AG10803 (cell line): Measurements from ENCODE around the gene EML2.
"Not testable (repeated sequence)": the region's sequence is repeated elsewhere in the genome, so short reads cannot be mapped to it uniquely, and the experiment has no call there.

Source experiments
- DNase-seq: peaks from one replicate; pipeline ENCODE4 v3.0.0; 2010; ENCODE audit warnings: low read depth
- H3K4me3 ChIP-seq: 2 replicates; pipeline ENCODE4 v1.5.1; 2011; ENCODE audit warnings: mild to moderate bottlenecking, low read length, control low read depth
- CTCF ChIP-seq: conservative IDR thresholded peaks from 2 replicates; pipeline ENCODE4 v1.5.1; 2011; ENCODE audit warnings: mild to moderate bottlenecking, low read length, control low read depth, inconsistent platforms

The EML2 gene

GRCh38 chr19:45638930-45639729, at the start of gene EML2:
TSS of gene EML2 (minus strand) at chr19:45639397. CDS start at chr19:45639376, 21 bp downstream.
- peak; percentile 16 for DNase-seq
- TF ChIP-seq CTCF, result peak; percentile 44

GRCh38 chr19:45687599-45687998, 48.4 kb upstream of the EML2 start:
- DNase-seq, result no peak
- no peak for TF ChIP-seq CTCF
- H3K4me3 ChIP-seq, result no peak overlapping the region

More at GRCh38 chr19:45638930-45639729, at the start of gene EML2:
- H3K4me3 ChIP-seq, result peak within 1 kb of the TSS; percentile 81

- DNase-seq, H3K4me3 ChIP-seq: not testable (repeated sequence)
Observed at GRCh38 chr19:45685045-45685444, 45.8 kb upstream of the EML2 start.

- H3K4me3 ChIP-seq, result no peak overlapping the region
- no peak for DNase-seq
- TF ChIP-seq CTCF, result no peak
Observed at GRCh38 chr19:45682908-45683307, 43.7 kb upstream of the EML2 start.

GRCh38 chr19:45682117-45682516, 42.9 kb upstream of the EML2 start:
- no peak for DNase-seq
- H3K4me3 ChIP-seq, result no peak overlapping the region
- no peak for TF ChIP-seq CTCF

- peak; percentile 69 for TF ChIP-seq CTCF
- peak; percentile 76 for DNase-seq
- H3K4me3 ChIP-seq, result peak overlapping the region; percentile 55
Observed at GRCh38 chr19:45681391-45682015, 42.3 kb upstream of the EML2 start.

GRCh38 chr19:45677351-45678230, 38.4 kb upstream of the EML2 start:
- H3K4me3 ChIP-seq, result peak overlapping the region; percentile 5
- TF ChIP-seq CTCF, result no peak
- peak; percentile 58 for DNase-seq
